Adrenal gland (tissue), 5 donors: ENCODE data around the gene CHD3.
"Not testable (repeated sequence)": the region's sequence is repeated elsewhere in the genome, so short reads cannot be mapped to it uniquely, and the experiment has no call there.

Source experiments
- POLR2A ChIP-seq, 2 donors: fragments of 450-650 bp; IDR thresholded peaks; one replicate each; pipeline ENCODE4 v1.6.1; 2017; ENCODE audit warnings: antibody characterized with exemption in 2 of 2, mild to moderate bottlenecking in 2 of 2, moderate library complexity in 1 of 2
- TF ChIP-seq, protein P1 (sequence below), 6 experiments: fragments of 450-650 bp in 4 of 6; fragments of 200-600 bp in 2 of 6; sonication (generic) in 1 of 6; IDR thresholded peaks; 1 replicate in 5 of 6; 2 replicates in 1 of 6; pipeline versions ENCODE4 v1.5.1 to v1.8.0; 2016 to 2021; ENCODE audit warnings: antibody characterized with exemption in 6 of 6, mild to moderate bottlenecking in 2 of 6, moderate library complexity in 1 of 6
- donor health status: DM: no; HTN: no; CAD: no.

GRCh38 chr17:7953266-7953665 is 64.7 kb downstream of the CHD3 start:
- TF ChIP-seq, protein P1, sequence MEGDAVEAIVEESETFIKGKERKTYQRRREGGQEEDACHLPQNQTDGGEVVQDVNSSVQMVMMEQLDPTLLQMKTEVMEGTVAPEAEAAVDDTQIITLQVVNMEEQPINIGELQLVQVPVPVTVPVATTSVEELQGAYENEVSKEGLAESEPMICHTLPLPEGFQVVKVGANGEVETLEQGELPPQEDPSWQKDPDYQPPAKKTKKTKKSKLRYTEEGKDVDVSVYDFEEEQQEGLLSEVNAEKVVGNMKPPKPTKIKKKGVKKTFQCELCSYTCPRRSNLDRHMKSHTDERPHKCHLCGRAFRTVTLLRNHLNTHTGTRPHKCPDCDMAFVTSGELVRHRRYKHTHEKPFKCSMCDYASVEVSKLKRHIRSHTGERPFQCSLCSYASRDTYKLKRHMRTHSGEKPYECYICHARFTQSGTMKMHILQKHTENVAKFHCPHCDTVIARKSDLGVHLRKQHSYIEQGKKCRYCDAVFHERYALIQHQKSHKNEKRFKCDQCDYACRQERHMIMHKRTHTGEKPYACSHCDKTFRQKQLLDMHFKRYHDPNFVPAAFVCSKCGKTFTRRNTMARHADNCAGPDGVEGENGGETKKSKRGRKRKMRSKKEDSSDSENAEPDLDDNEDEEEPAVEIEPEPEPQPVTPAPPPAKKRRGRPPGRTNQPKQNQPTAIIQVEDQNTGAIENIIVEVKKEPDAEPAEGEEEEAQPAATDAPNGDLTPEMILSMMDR (IDR thresholded peaks at IDR 0.05), result not testable (repeated sequence)
- TF ChIP-seq POLR2A (IDR thresholded peaks at IDR 0.05), result not testable (repeated sequence)
